HG02981 (cell line): ENCODE data around the gene FGF9.

Experiments
- ATAC-seq: cut with Tn5 transposase; IDR thresholded peaks from one replicate; pipeline ENCODE4 v1.9.1; 2021; ENCODE audit warnings: mild to moderate bottlenecking, moderate library complexity; ENCODE audit not compliant: unreplicated experiment

The FGF9 gene

DNA sequence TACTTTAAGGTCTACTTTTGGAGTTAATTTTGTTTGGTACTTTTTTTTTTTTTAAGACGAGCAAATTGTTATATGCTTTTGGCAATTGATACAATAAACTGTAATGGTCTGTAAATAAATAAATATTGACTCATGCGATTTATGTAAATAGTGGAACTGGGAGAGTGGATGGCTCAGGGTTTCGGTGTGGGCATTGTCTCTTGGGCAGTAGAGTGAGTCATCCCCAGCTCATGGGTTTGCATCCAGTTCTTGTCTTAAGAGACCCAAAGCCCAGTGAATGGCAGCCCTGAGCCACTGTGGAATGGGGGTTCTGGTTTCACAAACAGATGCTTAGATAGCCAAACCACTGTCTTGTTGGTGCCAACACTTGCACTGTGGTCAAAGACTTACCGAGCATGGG, 33.0 kb downstream of the FGF9 start:
- no peak for ATAC-seq

DNA sequence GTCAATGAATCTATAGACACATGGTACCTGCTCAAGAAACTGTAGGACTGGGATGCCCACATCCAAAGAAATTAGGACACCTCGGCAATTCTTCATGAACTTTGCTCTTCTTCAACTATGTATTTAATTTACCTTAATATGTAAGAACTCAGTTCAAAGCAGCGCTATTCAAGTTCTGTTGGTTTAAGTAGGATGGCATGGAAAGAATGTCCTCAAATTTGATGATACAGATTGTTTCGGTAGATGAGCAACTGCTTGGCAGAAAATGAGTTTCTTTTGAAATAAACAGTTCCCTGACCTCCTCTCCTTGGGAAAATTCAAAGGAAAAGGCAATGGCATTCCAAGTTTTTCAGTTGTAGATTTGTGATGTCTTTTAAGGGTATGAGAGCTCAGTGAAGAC, 36.7 kb downstream of the FGF9 start:
- no peak for ATAC-seq

DNA sequence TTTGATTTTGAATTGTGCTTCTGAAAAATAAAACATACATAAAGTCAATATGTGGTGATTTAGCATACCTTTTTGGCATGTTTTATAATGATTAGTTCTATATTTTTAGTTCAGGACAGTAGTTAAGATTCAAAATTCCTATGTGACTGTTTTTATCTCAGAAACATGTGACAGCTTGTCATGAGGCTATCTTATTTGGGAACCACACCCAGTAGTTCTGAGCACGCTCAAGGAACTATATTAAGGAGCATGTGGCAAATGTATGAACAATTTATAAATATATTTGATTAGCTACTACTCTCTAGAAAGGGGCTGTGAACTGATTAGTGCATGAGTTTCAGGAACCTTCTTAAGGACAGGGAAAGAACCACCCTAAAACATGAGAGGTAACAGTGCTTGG, 38.8 kb downstream of the FGF9 start:
- no peak for ATAC-seq

DNA sequence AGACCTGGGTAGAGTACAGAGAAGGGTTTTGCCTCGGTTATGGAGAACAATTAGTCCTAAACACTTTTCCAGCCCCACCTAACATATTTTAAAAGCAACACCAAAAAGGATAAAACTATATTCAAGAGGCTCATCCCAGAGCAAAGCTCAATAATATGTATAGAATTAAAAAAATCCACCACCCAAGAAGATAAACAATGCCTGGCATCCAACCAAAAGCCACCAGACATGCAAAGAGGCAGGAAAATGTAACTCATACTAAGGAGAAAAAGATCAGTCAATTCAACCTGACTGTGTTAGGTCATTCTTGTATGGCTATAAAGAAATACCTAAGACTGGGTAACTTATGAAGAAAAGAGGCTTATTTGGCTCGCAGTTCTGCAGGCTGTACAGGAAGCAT, 39.3 kb downstream of the FGF9 start:
- ATAC-seq: no peak

DNA sequence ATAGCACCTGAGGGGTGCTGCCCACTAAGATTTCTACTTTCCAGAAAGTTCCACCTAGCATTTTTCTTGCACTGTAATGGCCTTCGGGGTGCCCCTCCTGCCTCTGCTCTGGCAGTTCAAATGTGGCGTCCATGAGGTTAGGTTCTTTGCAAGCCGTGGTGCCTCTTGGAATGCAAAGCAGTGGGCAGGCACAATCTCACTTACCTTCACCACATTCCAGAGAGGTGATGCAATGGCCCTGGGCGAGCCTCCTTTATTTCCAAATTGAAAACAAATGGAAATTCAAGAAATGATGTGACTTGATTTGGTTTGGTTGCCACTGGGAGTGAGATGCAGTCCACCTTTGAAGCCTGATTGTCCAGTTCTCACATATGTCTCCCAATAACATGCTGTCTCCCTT, 46.9 kb downstream of the FGF9 start:
- ATAC-seq: no peak

DNA sequence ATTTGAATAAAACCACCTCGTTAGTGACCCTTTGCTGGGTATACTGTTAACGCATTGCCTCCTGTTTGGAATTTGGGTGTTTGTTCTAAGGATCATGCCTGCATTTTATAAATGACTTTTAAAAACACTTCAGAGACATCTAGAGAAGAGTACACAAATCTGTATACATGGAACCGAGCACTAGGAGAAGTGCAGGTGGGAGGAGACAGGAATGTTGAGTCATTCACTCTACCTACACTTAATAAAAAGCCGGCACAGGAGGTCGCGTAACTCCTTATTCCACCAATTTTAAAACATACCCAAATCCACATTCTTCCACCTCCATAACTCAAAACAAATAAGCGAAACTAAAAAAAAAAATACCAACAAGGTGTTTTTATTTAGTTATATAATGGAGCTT, 48.6 kb downstream of the FGF9 start:
- no peak for ATAC-seq

DNA sequence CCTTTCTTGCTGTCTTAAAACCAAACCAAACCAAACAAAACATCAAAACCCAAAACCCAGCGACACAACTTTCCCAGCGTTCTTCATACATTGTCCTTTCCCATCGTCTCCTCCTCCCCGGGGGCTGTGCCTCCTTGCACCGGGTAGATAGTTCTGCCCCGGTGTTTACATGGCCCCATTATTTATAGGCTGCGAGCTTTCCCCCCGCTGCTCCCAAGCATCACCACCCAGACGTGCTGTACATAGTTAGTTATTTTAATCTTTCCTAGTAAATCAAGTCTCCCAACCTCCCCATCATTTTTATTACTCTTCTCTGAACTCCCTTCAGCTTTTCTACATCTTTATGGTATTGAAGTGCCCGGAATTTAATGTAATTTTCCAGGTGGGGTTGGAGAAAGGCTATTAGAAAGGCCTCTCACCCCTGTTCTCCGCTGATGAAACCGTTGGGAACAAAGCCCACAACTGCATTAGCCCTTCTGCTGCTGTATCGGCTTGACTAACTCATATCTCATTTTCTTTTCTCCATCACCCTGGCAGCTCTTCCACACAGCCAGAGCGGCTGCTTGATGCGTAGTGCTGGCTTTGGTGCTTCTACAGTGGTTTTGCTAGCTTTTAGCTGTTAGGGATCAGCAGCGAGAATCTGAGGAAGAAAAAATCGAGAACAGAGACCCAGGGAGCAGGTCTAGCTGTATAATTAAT, 53.1 kb downstream of the FGF9 start:
- ATAC-seq: no peak

DNA sequence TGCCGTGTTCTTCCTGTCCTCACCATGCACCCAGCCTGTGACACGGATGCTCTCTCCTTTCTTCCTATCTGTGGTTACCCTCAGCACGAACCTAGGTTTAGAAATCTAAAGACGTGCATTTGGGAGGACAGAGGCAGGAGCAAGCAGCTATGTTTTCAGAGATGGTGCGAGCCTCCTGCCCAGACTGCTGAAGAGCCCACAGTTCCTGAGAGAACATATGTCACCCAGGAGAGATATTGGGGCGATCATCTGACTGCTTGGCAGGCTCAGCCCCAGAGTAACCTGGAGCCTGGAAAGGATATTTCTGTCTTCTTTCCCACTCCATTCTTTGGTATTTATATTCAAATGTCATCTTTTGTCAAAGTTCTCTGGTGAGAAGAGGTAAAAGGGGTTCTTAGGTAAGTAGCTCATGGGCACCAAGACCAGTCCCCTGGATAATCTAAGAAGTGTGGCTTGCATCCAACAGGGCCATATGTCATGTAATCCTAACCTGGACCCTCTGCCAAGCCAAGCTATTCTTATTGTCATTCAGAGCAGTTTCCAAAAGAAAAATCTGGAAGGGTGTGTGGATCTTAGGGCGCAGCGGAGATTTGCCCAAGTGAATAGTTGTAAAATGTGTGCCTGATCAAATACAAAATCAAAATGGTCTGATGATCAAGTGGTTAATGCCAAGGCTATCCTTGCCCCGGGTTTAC, 59.5 kb downstream of the FGF9 start:
- no peak for ATAC-seq

DNA sequence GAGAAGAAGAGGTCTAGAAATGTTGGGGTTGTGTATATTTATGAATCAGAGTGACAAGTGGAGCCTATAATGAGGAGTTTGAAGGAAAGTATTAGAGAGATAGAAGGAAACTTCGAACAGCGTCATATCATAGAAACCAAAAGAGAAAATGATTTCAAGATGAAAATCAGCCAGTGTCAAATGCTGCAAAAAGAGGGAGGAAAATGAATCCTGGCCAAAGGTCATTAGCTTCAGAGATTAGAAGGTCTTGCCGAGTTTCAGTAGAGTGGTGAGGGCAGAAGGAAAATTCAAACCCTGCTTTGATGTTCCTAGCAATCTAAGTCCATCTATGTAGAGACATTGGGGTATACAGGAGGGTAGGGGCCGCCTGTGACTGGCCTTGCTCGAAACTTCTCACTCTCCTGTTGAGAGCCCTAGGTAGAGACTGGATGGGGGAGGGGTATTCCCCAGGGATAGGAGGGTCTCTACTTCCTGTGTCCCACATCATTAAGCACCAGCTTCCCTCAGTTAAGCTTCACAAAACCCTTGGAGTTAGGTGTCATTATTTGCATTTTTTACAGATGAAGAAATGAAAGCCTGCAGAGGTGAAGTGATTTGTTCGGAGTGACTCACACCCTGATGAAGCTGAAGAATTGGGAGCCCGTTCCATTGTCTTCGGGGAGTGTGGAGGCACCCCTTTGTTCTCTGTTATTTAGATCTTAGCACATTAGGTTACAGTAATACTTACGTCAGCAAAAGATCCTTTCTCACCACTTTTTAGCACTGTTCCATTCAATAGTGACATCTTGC, 62.8 kb downstream of the FGF9 start:
- ATAC-seq: no peak

DNA sequence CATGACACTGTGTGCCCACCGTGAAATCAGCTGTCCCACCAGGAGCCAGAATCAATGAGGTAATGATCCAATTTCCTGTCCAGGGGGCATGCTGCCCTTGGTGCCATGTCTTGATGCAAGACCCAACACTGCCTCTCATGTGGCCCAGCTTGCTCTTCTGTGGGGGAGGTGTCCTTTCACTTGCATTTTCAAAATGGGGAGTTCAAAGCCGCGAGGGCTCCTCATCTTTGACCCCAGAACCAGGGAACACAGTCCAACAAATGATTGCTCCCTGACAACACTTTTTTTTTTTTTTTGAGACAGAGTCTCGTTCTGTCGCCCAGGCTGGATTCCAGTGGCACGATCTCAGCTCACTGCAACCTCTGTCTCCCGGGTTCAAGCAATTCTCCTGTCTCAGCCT, 64.1 kb downstream of the FGF9 start:
- no peak for ATAC-seq

DNA sequence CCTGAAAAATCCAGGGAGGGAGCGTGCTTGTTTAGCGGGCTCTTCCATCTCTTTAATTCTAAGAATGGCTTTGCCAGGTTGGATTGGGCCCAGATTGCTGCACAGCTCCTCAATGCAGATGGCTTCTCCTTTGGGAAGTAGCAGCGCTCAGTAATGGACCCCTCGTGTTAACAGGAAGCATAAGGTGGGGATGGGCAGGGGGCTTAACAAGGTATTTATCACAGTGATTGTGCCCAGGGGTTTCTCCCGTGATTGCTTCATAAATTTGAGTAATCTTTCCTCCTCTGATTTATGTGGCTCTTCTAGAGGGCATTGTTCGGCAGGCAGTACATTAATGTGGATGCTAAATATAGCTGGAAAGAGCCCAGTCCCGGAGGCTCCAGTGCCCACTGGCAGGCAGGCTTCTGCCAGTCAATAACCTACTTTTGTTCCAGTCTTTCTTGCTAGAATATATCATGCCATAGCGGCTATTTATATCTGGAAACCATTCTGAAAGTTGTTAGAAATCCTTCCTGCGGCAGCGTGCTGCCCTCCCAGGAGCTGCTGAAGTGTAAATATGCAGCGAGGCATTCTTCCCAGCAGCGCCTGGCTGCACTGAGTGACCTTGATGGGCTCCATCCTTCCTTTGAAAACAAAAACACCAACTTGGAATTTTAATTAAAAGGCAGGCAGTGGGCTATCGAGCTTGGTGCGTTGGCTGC, 65.0 kb downstream of the FGF9 start:
- no peak for ATAC-seq

DNA sequence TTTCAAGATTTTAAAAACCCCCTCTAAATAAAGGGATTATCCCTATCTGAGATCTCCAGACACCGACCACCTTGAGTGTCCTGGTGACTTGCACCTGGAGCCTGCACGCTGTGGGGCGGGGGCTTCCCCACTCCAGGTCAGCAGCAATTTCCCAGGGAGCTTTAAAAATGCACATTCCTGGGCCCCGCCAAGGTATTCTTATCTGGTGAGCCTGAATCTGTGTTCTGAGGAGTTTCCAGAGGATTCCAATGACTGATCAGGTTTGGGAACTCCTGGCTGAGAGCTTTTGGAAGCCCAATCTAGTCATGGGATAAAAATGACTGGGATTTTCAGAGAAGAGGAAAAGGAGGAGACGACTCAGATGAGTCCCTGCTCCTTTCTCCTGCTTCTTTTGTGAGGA, 66.1 kb downstream of the FGF9 start:
- ATAC-seq: no peak

DNA sequence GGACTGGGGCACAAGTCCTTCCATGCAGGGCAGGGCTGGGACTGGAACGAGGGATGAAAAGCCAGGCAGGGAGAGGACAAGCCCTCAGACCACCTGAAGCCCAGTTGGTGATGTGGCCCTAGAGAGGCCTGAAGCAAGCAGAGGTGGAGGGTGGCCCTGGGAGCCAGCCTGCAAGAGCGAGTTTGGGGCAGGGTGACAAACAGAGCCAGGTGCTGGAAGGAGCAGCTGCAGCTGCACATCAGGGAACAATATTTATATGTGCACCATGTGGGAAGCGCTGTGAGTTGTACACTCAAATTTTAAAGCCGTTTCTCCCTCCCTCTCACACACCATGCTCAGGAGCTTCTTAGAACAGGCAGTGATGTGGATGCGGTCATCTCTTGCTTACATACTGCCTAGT, 67.8 kb downstream of the FGF9 start:
- ATAC-seq: no peak

DNA sequence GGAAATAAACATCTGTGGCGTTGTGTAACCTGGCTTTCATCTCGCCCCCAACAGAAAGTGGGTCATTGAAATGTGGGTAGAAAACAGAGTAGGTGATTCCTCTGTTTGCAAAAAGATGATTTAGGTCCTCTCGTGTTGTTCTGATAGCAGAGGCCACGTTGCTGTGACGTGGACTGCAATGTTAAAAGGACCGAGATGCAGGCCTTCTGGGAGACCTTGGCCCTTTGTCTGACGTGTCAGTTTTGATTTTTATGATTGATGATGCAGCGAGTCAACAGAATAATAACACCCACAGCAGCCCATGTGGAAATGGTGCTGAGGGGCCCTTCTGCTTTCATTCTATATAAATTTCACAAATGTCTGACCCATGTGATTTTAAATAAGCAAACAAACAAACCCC, 68.9 kb downstream of the FGF9 start:
- ATAC-seq: no peak

DNA sequence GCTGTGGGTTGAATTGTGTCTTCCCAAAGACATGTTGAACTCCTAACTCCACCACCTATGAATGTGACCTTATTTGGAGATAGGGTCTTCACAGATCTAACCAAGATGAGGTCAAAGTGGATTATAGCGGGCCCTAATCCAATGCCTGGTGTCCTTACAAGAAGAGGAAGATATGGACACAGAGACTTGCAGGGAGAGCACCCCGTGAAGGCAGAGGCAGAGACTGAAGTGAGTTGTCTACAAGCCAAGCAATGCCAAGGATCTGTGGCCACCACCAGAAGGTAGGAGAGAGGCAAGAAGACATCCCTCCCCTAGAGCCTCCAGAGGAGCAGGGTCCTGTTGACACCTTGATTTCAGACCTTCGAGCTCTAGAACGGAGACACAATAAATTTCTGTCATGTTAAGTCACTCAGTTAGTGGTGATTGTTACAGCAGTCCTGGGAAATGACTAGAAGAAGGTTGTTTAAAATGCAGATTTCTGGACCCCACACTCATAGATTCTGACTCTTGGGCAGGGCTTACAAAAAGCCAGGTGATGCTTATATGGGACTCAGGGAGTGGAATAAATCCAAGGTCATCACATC, 70.6 kb downstream of the FGF9 start:
- ATAC-seq: no peak

DNA sequence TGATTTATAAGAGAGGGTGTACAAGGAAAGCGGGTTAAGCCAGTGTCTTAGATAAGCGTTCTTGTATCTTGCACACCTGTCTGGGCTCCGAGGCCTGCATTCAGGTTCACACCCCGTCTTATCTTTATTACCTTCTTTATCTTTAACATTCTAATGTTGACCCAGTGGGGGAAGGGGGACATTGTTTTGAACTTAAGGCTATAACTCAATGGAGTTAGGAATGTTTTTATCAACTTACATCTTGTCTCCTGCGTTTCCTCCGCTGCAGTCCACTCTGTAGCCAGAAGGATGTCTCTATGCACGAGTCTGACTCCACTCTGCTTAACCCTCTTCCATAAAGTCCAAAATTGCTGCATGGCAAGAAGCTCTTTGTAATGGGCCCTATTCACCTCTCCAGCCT, 71.2 kb downstream of the FGF9 start:
- ATAC-seq: no peak

DNA sequence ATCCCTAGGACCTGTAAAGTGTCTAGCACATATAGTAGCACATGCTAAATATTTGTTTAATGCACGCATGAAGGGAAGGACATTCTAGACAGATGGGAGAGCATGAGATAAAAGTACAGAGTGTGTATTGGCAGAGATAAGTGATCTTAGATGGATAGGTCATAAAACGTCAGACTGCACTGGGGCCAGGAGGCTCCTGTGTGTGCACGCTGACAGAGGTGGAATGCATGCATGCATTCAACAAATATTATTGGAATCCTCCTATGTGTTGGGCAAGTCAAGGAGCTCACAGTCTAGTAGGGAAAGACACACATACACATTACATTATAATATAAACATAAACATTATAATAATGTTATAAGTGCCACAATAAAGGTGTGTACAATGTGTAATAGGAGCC, 73.3 kb downstream of the FGF9 start:
- no peak for ATAC-seq

DNA sequence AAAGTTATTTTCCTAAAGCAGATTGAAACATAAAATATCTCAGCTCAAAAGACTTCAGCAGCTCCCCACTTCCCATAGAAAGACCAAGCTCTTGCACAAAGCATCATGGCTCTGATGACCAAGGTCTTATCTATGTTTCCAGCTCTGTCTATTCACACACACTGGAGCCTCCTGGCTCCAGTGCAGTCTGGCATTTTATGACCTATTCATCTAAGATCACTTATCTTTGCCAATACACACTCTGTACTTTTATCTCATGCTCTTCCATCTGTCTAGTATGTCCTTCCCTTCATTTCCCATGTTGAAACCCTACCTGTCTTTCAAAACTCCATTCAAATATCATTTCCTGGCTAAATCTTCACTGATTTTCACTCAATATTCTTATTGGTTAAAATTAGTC, 74.4 kb downstream of the FGF9 start:
- ATAC-seq: no peak

DNA sequence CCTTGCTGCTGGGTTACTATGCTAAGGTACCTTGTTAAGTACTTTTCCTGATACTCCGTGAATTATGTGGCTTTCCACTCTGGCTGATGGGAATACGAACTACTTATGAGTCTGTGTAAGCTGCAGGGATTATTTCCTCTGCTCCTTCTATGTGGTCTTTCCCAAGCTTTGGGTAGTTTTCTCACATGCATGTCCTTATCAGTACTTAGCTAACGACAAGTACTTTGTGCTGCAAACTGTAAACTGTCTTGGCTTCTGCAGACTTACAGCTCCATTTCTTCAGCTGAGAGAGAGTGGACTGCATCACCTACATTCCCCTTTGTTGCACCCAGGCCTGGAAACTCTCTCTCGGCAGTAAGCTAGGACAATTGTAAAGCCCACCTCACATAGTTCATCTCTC, 76.6 kb downstream of the FGF9 start:
- no peak for ATAC-seq

DNA sequence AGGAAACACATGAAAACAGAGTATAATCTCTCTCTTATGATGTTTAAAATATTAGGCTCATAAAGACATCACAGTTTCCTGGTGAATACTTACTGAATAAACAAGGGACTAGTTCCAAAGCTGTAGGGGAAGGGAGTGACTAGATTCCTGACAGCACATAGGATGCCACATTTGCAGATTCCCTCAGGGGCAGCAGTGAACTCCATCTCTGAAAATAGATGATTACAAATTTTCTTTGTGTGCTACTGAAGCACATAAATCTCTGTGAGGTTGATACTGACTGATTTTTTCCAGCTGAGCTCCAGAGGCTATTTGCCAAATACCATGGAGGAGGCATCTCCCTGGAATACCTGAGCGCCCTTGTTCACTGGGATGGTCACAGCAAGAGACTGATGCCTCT, 77.3 kb downstream of the FGF9 start:
- no peak for ATAC-seq

DNA sequence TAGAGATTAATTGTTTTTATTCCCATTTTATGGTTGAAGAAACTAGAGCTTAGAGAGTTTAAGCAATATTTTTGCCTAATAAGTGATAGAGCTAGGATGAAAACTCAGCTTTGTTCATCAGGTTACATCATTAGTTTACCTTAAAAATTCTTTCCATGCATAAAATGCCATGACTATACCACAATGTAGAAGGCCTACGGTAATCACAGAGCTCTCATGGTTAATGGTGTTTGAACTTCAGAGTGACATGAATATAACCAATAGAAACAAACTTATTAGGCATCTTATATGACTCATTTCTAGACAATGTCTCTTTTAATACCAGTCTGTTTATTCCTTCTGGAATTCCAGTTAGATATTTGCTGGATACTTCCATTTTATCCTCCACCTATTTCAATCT, 78.5 kb downstream of the FGF9 start:
- no peak for ATAC-seq
